Ishikawa (cell line): ENCODE results near the gene ATP1A2.

ENCODE experiments used
- EP300 ChIP-seq: IDR thresholded peaks from 2 replicates; pipeline ENCODE4 v1.6.1; 2012; ENCODE audit warnings: borderline replicate concordance
- NFIC ChIP-seq: IDR thresholded peaks from 2 replicates; pipeline ENCODE4 v1.6.1; 2012
- REST ChIP-seq: IDR thresholded peaks from 2 replicates; pipeline ENCODE4 v1.6.1; 2012; ENCODE audit warnings: low read depth, mild to moderate bottlenecking
- TEAD4 ChIP-seq: IDR thresholded peaks from 2 replicates; pipeline ENCODE4 v1.6.1; 2012
- YY1 ChIP-seq: IDR thresholded peaks from 2 replicates; pipeline ENCODE4 v1.6.1; 2012; ENCODE audit warnings: low read depth
- TF ChIP-seq, protein P1 (sequence below): IDR thresholded peaks from 2 replicates; pipeline ENCODE4 v1.6.1; 2012

DNA sequence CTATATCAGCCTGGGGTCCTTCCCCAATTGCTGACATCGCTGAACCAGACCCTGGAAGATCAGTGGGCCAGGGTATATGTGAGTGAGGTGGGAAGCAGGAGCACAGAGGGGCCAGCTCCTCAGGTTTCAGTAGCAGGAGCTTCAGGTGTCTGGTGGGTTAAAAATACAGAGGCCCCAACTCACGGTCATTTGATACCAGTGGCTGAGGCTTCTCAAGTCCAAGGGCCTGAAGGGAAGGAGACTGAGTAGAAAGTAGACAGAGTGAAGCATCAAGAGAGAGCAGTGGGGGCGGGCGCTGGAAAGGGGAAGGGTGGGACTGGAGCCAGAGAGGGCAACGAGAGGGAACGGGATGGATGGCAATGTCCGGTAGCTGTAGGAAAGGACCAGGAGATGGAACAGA lies 72.8 kb downstream of the ATP1A2 start:
- TF ChIP-seq NFIC (no peak), YY1 (no peak), EP300 (no peak), REST (no peak), TEAD4 (no peak)
- TF ChIP-seq, protein P1, sequence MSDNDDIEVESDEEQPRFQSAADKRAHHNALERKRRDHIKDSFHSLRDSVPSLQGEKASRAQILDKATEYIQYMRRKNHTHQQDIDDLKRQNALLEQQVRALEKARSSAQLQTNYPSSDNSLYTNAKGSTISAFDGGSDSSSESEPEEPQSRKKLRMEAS = no peak
